GM12801 (cell line): Measurements from ENCODE around the gene CASZ1.

Source experiments
- TF ChIP-seq, protein P1 (sequence below): IDR thresholded peaks from one replicate; pipeline ENCODE4 v1.5.1; 2011; ENCODE audit warnings: control low read depth; ENCODE audit not compliant: insufficient read length; ENCODE audit errors: extremely low read depth

Gene CASZ1

DNA sequence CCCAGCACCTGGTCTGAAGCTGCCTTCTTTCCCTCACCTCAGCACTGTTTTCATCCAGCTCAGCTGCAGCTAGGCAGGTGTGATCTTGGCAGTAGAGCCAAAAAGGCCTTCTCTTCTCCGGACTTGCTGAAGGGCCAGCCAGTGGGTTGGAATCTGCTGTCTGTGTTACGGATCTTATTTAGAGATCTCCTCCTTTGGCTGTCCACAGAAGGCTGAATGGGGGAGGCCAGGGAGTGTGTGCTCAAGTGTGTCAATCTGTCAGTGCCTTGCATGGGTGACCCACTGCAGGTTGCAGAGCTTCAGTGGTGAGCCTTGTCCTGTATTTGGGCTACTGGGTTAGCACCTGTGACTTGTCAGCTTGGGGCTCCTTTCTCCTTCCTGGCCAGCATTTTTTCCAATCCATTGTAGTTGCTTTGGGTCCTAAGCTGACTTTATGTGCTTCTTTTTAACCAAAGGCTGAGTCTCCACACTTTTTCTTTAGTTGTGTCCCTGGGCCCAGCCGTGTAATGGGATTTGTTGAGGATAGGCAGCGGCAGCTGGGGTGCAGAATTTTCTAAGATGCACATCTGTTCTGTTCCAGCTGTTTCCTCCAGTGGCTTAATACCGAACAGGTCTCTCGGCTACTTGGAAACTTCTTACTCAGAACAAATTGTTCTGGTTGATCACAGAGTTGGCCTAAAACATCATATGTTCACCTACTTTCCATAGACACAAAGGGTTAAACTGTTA is 194.9 kb downstream of the CASZ1 start:
- TF ChIP-seq, protein P1, sequence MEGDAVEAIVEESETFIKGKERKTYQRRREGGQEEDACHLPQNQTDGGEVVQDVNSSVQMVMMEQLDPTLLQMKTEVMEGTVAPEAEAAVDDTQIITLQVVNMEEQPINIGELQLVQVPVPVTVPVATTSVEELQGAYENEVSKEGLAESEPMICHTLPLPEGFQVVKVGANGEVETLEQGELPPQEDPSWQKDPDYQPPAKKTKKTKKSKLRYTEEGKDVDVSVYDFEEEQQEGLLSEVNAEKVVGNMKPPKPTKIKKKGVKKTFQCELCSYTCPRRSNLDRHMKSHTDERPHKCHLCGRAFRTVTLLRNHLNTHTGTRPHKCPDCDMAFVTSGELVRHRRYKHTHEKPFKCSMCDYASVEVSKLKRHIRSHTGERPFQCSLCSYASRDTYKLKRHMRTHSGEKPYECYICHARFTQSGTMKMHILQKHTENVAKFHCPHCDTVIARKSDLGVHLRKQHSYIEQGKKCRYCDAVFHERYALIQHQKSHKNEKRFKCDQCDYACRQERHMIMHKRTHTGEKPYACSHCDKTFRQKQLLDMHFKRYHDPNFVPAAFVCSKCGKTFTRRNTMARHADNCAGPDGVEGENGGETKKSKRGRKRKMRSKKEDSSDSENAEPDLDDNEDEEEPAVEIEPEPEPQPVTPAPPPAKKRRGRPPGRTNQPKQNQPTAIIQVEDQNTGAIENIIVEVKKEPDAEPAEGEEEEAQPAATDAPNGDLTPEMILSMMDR = no peak

DNA sequence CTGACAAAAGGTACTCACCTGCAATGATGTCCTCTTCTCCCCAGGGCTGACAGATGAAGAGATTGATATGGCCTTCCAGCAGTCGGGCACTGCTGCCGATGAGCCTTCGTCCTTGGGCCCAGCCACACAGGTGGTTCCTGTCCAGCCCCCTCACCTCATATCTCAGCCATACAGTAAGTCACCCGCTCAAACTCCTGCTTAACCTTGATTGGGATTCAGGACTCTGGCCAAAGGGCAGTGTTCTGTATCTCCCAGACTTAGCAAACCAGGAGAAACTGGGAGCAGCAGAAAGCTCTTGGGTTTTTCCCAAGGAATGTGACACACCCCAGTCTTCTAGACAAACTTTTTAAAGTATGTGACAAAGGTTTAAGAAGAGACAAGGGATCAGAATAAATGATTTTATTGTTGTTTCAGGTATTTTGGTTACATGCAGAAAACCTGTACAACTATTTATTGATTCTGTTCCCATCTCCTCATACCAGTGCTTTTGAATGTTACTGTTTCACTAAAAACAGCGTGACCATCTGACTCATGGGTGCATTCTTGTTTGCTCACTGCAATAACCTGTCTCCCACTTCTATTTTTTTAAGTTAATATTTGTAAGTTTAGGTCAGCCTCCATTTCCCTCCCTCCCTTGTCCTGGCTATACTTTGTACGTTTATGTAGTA is 197.1 kb downstream of the CASZ1 start:
- TF ChIP-seq, protein P1 = no peak

DNA sequence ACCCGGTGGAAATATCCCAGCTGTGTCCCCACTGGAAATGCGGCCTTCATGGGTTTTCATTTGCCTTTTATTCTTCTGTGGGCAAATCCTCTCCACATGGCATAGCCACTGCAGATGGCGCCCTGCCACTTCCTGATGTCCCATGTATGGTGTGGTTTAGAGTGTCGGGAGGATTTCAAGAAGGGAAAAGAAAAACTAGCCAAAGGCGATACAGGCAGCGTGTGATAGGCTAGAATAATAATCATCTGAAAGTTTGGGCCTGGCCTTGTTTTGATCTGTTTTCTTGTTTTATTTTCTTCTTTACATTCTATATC is 198.1 kb downstream of the CASZ1 start:
- TF ChIP-seq, protein P1 = no peak

DNA sequence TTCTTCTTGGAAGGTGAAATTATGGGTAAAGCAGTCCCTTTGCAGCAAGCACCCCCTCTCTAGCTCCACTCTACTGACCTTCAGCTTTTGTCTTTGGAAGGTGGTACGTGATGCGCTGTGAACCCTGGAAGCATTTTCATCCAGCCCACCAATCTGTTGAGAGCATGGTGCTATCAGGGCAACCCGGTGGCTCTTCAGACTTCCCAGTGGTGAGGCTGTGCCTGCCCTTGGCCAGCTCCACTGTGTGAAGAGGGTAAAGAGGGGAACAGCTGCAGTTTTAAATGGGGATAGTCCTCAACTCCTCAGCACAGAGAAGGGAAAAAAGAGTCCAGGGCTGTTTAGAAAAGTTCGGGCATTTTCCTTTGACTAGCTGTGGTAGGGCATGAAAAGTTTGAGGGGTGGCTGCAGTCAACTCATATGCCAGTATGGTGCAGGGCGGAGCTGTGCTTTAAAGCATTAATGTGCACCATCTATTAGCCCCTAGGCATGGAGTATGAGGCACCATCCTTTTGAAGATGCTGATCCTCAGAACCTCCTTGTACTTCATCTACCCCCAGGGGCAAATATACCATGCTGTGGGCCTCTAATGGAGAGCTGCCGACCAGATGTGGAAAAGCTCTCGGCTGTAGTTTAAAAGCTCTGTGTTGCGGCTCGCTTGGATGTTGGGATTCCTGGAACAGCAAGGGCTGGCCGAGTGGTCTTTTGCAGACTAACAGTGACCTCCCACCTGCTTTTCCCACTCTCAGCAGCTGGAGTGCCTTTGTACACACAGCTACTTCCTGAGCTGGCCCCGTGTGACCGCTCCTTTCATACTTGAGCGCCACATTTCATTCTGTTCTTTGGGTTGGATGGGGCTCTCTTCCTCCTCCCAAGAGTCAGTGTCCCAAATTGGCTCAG is 198.7 kb downstream of the CASZ1 start:
- TF ChIP-seq, protein P1 = no peak

DNA sequence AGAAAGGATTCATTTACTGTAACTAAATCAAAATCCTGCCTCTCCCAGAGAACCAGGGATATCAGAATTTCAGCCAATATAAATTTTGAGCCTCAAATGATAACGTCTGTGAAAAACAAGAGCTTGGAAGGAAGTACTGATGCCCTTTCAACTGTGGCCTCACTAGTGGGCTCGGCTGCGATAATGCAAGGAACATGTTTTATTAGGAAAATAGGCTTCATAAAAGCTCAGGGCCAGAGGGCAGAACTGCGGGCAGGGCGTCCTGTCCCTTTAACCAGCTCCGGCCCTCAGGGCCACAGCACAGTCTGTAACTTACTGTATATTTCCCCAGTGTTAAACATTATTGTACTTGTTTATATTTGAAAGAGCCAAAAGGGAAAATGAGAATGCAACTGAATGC is 199.7 kb downstream of the CASZ1 start:
- TF ChIP-seq, protein P1 = no peak

DNA sequence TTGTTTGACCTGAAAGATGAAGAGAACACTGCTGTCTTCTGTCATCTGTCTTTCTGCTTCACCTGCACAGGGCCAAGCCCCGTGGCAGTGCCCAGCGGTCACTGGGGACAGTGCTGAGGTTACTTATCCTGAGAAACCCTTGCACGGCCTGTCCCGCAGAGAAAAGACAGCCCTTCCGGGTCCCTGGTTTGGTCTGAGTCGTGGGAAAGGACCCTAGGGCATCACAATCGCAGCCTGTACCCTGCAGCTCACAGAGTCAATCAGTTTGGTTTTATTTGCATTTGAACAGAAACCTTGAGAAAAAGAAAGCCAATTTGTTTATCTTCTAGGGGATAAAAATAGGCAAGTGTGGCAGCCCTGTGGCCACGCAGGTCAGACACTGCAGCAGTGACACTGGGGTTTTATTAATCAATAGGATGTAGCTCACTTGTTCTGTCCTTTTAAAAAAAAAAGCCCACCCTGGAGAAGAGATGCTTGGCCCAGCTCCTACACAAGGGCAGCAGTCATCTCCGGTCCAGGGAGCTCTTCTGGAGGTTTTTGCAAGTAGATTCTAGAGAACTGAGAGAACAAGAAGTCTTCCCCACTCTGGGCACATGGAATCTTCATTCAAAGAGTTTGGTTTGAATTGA is 201.7 kb downstream of the CASZ1 start:
- TF ChIP-seq, protein P1 = no peak

DNA sequence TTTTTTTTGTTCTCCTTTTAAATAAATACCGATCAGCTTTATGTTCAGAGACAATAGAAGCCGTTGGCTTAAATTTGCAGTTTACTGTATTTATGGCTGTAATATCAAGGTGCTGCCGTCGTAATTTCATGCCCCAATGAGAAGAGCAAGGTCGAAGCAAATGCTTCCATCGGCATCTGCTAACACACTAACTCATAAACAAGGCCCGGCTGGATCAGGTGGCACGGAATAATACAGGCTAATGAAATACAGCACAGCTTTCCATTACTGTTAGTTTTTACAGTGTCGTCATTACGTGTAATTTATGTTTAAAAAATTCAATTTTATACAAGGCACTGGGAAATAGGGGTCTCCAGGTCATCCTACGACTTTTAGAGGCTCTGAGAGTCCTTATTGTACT is 202.7 kb downstream of the CASZ1 start:
- TF ChIP-seq, protein P1 = no peak
